Activated T-helper 2 cell treated with anti-CD3 and anti-CD28 coated beads, Interferon-gamma antibody, Interleukin-2, Interleukin-4, amounts not matched to agents 10 μg/mL and 5 μg/mL and 100 μg/mL, durations not matched to agents 14 hours and 24 hours and 36 hours (primary cell): ENCODE results near the gene DIABLO. TPM values are rescaled to one million over a fixed set of nuclear protein-coding genes. Genes with fewer than 3 reads are reported as not detected.
A peak's percentile ranks its signal among the peaks of the same experiment; 100 is the strongest.
"Not testable (repeated sequence)": the region's sequence is repeated elsewhere in the genome, so short reads cannot be mapped to it uniquely, and the experiment has no call there.

Experiments
- DNase-seq: peaks from one replicate; pipeline ENCODE4 v3.0.0; 2021; ENCODE audit warnings: low spot score
- H3K27ac Mint-ChIP-seq: one replicate; pipeline ENCODE4 v1.8.0; 2021; ENCODE audit warnings: mixed read lengths
- H3K27me3 Mint-ChIP-seq: one replicate; pipeline ENCODE4 v1.8.0; 2021; ENCODE audit warnings: low read depth, mixed read lengths
- H3K36me3 Mint-ChIP-seq: one replicate; pipeline ENCODE4 v1.8.0; 2021; ENCODE audit warnings: low read depth, mixed read lengths
- H3K4me1 Mint-ChIP-seq: one replicate; pipeline ENCODE4 v1.8.0; 2021; ENCODE audit warnings: low read depth, mixed read lengths
- H3K4me3 Mint-ChIP-seq: one replicate; pipeline ENCODE4 v1.8.0; 2021; ENCODE audit warnings: low read depth, mild to moderate bottlenecking, moderate library complexity, mixed read lengths
- H3K9me3 Mint-ChIP-seq: one replicate; pipeline ENCODE4 v1.8.0; 2021; ENCODE audit warnings: mixed read lengths
- intact Hi-C: fragments of 100-400 bp; cut with micrococcal nuclease; formaldehyde crosslinking; loops from one replicate; pipeline ENCODE4 v1.15.1; 2023
- total RNA-seq: library from RNA; stranded (reverse); gene quantifications from 2 replicates; pipeline ENCODE4 v1.2.3, GENCODE V29; 2022

DIABLO gene
- total RNA-seq, 1 donor from 2014 or later: 56.5 TPM

- Mint-ChIP-seq H3K27ac (no peak overlapping the region), H3K4me3 (no peak overlapping the region), H3K27me3 (peaks cover 20% of the 10 kb centered on the region), H3K4me1 (peaks cover 6% of the 10 kb centered on the region), H3K9me3 (no peaks in the 10 kb centered on the region), H3K36me3 (peaks cover 26% of the 10 kb centered on the region)
- no peak for DNase-seq
- intact Hi-C loops: no loop called here
Measured at GRCh38 chr12:122206111-122206881, 19.6 kb downstream of the DIABLO start.

GRCh38 chr12:122205053-122205925 lies 20.6 kb downstream of the DIABLO start:
- Mint-ChIP-seq H3K4me3 (peak overlapping the region; percentile 76), H3K27ac (no peak overlapping the region), H3K27me3 (peaks cover 23% of the 10 kb centered on the region), H3K36me3 (peaks cover 23% of the 10 kb centered on the region), H3K9me3 (no peaks in the 10 kb centered on the region), H3K4me1 (peaks cover 6% of the 10 kb centered on the region)
- intact Hi-C loops: no loop called here
- DNase-seq: no peak

GRCh38 chr12:122204167-122205052 lies 21.4 kb downstream of the DIABLO start:
- peaks cover 6% of the 10 kb centered on the region for H3K4me1 Mint-ChIP-seq
- no peaks in the 10 kb centered on the region for H3K9me3 Mint-ChIP-seq
- H3K4me3 Mint-ChIP-seq: peak overlapping the region; percentile 76
- H3K27ac Mint-ChIP-seq: no peak overlapping the region
- peaks cover 15% of the 10 kb centered on the region for H3K36me3 Mint-ChIP-seq
- DNase-seq: no peak
- H3K27me3 Mint-ChIP-seq: peaks cover 29% of the 10 kb centered on the region
- intact Hi-C loops: loop anchor here (5.0 kb wide), 1 partner anchor 37 kb away; no protein-coding TSS in a partner anchor

GRCh38 chr12:122203301-122204166 lies 22.3 kb downstream of the DIABLO start, which contains the start of gene B3GNT4:
Gene B3GNT4 (plus strand): TSS chr12:122203709. CDS start chr12:122204619, 910 bp downstream.
- intact Hi-C loops: loop anchor here (5.0 kb wide), 1 partner anchor 36 kb away; no protein-coding TSS in a partner anchor
- Mint-ChIP-seq H3K4me3 (peak within 1 kb of the TSS; percentile 79), H3K27ac (no peak within 1 kb of the TSS), H3K27me3 (peaks cover 29% of the 10 kb centered on the region), H3K4me1 (peaks cover 6% of the 10 kb centered on the region), H3K9me3 (no peaks in the 10 kb centered on the region), H3K36me3 (peaks cover 12% of the 10 kb centered on the region)
- DNase-seq: peak; percentile 45

- H3K36me3 Mint-ChIP-seq, DNase-seq, H3K4me1 Mint-ChIP-seq, H3K27ac Mint-ChIP-seq, H3K9me3 Mint-ChIP-seq: not testable (repeated sequence)
- intact Hi-C loops: loop anchor here (5.0 kb wide), 1 partner anchor 36 kb away; no protein-coding TSS in a partner anchor
- Mint-ChIP-seq H3K4me3 (peak overlapping the region; percentile 79), H3K27me3 (peaks cover 29% of the 10 kb centered on the region)
Measured at GRCh38 chr12:122202811-122203210, 23.0 kb downstream of the DIABLO start.

- peaks cover 12% of the 10 kb centered on the region for H3K4me1 Mint-ChIP-seq
- intact Hi-C loops: loop anchor here (5.0 kb wide), 1 partner anchor 35 kb away; no protein-coding TSS in a partner anchor
- peaks cover 32% of the 10 kb centered on the region for H3K27me3 Mint-ChIP-seq
- H3K36me3 Mint-ChIP-seq: no peaks in the 10 kb centered on the region
- H3K9me3 Mint-ChIP-seq: no peaks in the 10 kb centered on the region
- no peak for DNase-seq
- H3K27ac Mint-ChIP-seq: no peak overlapping the region
- no peak overlapping the region for H3K4me3 Mint-ChIP-seq
Measured at GRCh38 chr12:122202017-122202416, 23.8 kb downstream of the DIABLO start.

GRCh38 chr12:122201381-122201780 lies 24.5 kb downstream of the DIABLO start:
- H3K36me3 Mint-ChIP-seq: no peaks in the 10 kb centered on the region
- H3K27me3 Mint-ChIP-seq: peaks cover 32% of the 10 kb centered on the region
- H3K9me3 Mint-ChIP-seq: no peaks in the 10 kb centered on the region
- no peak overlapping the region for H3K27ac Mint-ChIP-seq
- no peak overlapping the region for H3K4me3 Mint-ChIP-seq
- DNase-seq: no peak
- intact Hi-C loops: loop anchor here (5.0 kb wide), 1 partner anchor 34 kb away; no protein-coding TSS in a partner anchor
- peaks cover 12% of the 10 kb centered on the region for H3K4me1 Mint-ChIP-seq

GRCh38 chr12:122200541-122201175 lies 25.2 kb downstream of the DIABLO start:
- Mint-ChIP-seq H3K27ac (no peak overlapping the region), H3K27me3 (peaks cover 34% of the 10 kb centered on the region), H3K4me1 (peaks cover 12% of the 10 kb centered on the region), H3K9me3 (no peaks in the 10 kb centered on the region), H3K36me3 (no peaks in the 10 kb centered on the region), H3K4me3 (no peak overlapping the region)
- intact Hi-C loops: loop anchor here (5.0 kb wide), 1 partner anchor 33 kb away; no protein-coding TSS in a partner anchor
- DNase-seq: no peak

- no peak for DNase-seq
- Mint-ChIP-seq H3K4me1 (peaks cover 10% of the 10 kb centered on the region), H3K9me3 (no peaks in the 10 kb centered on the region), H3K27ac (no peak overlapping the region), H3K27me3 (peaks cover 31% of the 10 kb centered on the region), H3K36me3 (no peaks in the 10 kb centered on the region), H3K4me3 (no peak overlapping the region)
- intact Hi-C loops: loop anchor here (5.0 kb wide), 1 partner anchor 32 kb away; no protein-coding TSS in a partner anchor
Measured at GRCh38 chr12:122199484-122200355, 26.1 kb downstream of the DIABLO start.

- DNase-seq: no peak
- intact Hi-C loops: no loop called here
- no peaks in the 10 kb centered on the region for H3K9me3 Mint-ChIP-seq
- H3K27me3 Mint-ChIP-seq: peaks cover 22% of the 10 kb centered on the region
- no peaks in the 10 kb centered on the region for H3K36me3 Mint-ChIP-seq
- no peak overlapping the region for H3K4me3 Mint-ChIP-seq
- peaks cover 6% of the 10 kb centered on the region for H3K4me1 Mint-ChIP-seq
- peak overlapping the region; percentile 70 for H3K27ac Mint-ChIP-seq
Measured at GRCh38 chr12:122197612-122197966, 28.3 kb downstream of the DIABLO start.
